Spleen (tissue), 11 donors: ENCODE results near the gene MLC1. TPM values are rescaled to one million over a fixed set of nuclear protein-coding genes. Genes with fewer than 3 reads are reported as not detected.

ENCODE experiments used
- DNase-seq: peaks from one replicate; pipeline ENCODE4 v3.0.0-alpha.2; 2020
- H3K27ac ChIP-seq, 8 donors: fragments of 200-600 bp; sonication (generic) in 7 of 8; 1 replicate in 4 of 8; 2 replicates in 4 of 8; pipeline versions ENCODE4 v1.5.0 to v1.8.0; 2016 to 2021; ENCODE audit warnings: inconsistent platforms in 4 of 8, mild to moderate bottlenecking in 4 of 8, moderate library complexity in 1 of 8
- H3K27me3 ChIP-seq, 7 donors: fragments of 200-600 bp; sonication (generic) in 6 of 7; replicated peaks in 1 of 7; 1 replicate in 4 of 7; 2 replicates in 3 of 7; pipeline versions ENCODE4 v1.5.0 to v1.8.0; 2016 to 2021; ENCODE audit warnings: inconsistent platforms in 3 of 7, mild to moderate bottlenecking in 1 of 7
- H3K36me3 ChIP-seq, 6 donors: fragments of 200-600 bp; sonication (generic) in 5 of 6; 1 replicate in 4 of 6; 2 replicates in 2 of 6; pipeline versions ENCODE4 v1.5.0 to v1.8.0; 2016 to 2021; ENCODE audit warnings: inconsistent platforms in 2 of 6
- H3K4me1 ChIP-seq, 6 donors: fragments of 200-600 bp; sonication (generic) in 5 of 6; 1 replicate in 3 of 6; 2 replicates in 3 of 6; pipeline versions ENCODE4 v1.5.0 to v1.8.0; 2016 to 2021; ENCODE audit warnings: inconsistent platforms in 3 of 6
- H3K4me3 ChIP-seq, 8 donors: fragments of 200-600 bp; sonication (generic) in 7 of 8; 1 replicate in 4 of 8; 2 replicates in 4 of 8; pipeline versions ENCODE4 v1.5.0 to v1.8.0; 2016 to 2021; ENCODE audit warnings: inconsistent platforms in 4 of 8, mild to moderate bottlenecking in 4 of 8, moderate library complexity in 2 of 8
- H3K9me3 ChIP-seq, 8 donors: fragments of 200-600 bp; sonication (generic) in 7 of 8; 1 replicate in 4 of 8; 2 replicates in 4 of 8; pipeline versions ENCODE4 v1.5.0 to v1.8.0; 2016 to 2021; ENCODE audit warnings: inconsistent platforms in 4 of 8
- CTCF ChIP-seq, 11 experiments: fragments of 200-600 bp in 7 of 11; fragments of 450-650 bp in 4 of 11; sonication (generic) in 4 of 11; IDR thresholded peaks in 8 of 11; conservative IDR thresholded peaks in 3 of 11; 1 replicate in 7 of 11; 2 replicates in 4 of 11; pipeline versions ENCODE4 v1.4.0 to v1.8.0; 2016 to 2021; ENCODE audit warnings: antibody characterized with exemption in 11 of 11, inconsistent platforms in 4 of 11, mild to moderate bottlenecking in 1 of 11
- POLR2A ChIP-seq, 3 donors: fragments of 450-650 bp; IDR thresholded peaks; one replicate each; pipeline ENCODE4 v1.5.1; 2017; ENCODE audit warnings: antibody characterized with exemption in 3 of 3, mild to moderate bottlenecking in 1 of 3
- POLR2AphosphoS5 ChIP-seq, 3 donors: sonication (generic); formaldehyde crosslinking; IDR thresholded peaks; one replicate each; pipeline ENCODE4 v1.5.1; 2017; ENCODE audit warnings: antibody characterized with exemption in 3 of 3
- WGBS, 5 donors: extraction: QIAGEN DNeasy Blood & Tissue Kit in 3 of 5; methylation state at CpG; one replicate each; pipeline versions ENCODE4 v1.1.5 to v1.1.7; 2013 to 2018; 5-methylcytosine and 5-hydroxymethylcytosine counted together
- intact Hi-C: fragments of 100-400 bp; cut with DNase I; formaldehyde crosslinking; loops from one replicate; pipeline ENCODE4 v1.15.0; 2023; ENCODE audit warnings: low total_unique reads
- polyA plus RNA-seq, 3 donors: library from polyadenylated mRNA; stranded (reverse); fragments of 200-250 nt; gene quantifications; one replicate each; pipeline ENCODE4 v1.2.1, GENCODE V29; 2013
- total RNA-seq, 7 donors: library from RNA; depleted of rRNA in 3 of 7; stranded (reverse); fragments of >200 nt in 3 of 7; fragmentation: NEBNext Ultra II Directional in 4 of 7; extraction: Animal tissue kit (Norgen Biotek cat#: 25700) in 4 of 7; gene quantifications; one replicate each; pipeline versions ENCODE4 v1.1.0 to v1.2.1, GENCODE V29; 2016 to 2021
- donor health status: healthy with polysubstance abuse.
- donor health status: DM: no; HTN: no; CAD: no; lungs with moderate emphysema.
- donor health status: DM: no; HTN: no; CAD: no.
- donor health status: Bipolar disorder and iron deficiency.
- donor health status: healthy.
- donor health status: DM: no; HTN: no; CAD: no.
- donor health status: DM: yes; HTN: yes; CAD: no.

MLC1 gene
- total and polyA plus RNA-seq, 10 donors, result 0.17 to 4.4 (median 1.6) TPM

DNA sequence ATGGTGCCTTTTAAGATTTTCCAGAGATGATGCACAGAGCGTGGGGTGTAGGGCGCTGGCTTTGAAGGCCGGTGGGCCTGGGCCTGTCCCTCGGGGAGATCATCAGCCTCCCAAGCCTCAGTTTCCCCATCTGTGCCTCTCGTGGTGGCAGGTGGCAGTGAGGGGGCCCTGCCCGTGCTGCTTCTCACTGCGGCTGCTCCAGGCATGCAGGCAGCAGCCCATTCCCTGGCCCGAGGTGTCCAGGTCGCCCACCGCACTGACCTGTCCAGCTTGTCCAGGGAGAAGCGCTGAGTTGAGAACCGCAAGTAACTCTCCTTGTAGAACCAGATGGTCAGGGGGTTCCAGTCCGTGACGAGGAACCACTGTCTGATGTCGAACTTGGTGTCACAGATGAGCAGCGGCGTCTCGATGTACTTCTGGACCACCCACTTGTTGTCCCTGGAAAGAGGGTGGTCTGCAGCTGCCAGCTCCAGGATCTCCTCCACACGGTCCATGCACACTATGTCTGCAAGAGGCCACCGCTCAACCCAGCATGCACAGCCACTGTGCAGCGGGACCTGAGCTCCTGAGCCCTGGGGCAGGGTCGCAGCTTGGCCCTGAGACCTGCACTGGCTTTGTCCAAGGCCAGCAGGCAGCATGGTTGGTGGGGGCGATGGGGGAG lies 52.2 kb downstream of the MLC1 start:
- 85 to 90% (median 89%) methylated on average over 8 to 23 of the region's 23 CpGs for WGBS, 5 donors
- Histone ChIP-seq H3K9me3 (peaks cover 0 to 4% (median under 1%) of the 10 kb centered on the region in 8 donors), H3K36me3 (no peaks in the 10 kb centered on the region), H3K4me3 (no peak overlapping the region), H3K4me1 (peaks cover 0 to 24% (median 11%) of the 10 kb centered on the region in 6 donors), H3K27me3 (peaks cover 0 to 69% (median 29%) of the 10 kb centered on the region in 7 donors), H3K27ac (no peak overlapping the region)
- intact Hi-C loops, result loop anchor here (5.0 kb wide), 1 partner anchor 266 kb away; no protein-coding TSS in a partner anchor
- TF ChIP-seq POLR2AphosphoS5 (IDR thresholded peaks at IDR 0.05) (no peak), CTCF (IDR thresholded peaks at IDR 0.05 in 8 of 11, conservative IDR thresholded peaks at IDR 0.05 in 3 of 11) (no peak), POLR2A (IDR thresholded peaks at IDR 0.05) (no peak)
- peak; percentile 57 for DNase-seq

GRCh38 chr22:50032109-50032871 lies 52.9 kb downstream of the MLC1 start:
- Histone ChIP-seq H3K4me3 (no peak overlapping the region), H3K27me3 (peaks cover 0 to 75% (median 29%) of the 10 kb centered on the region in 7 donors), H3K27ac (no peak overlapping the region), H3K36me3 (no peaks in the 10 kb centered on the region), H3K9me3 (no peaks in the 10 kb centered on the region), H3K4me1 (peaks cover 0 to 30% (median 13%) of the 10 kb centered on the region in 6 donors)
- TF ChIP-seq POLR2AphosphoS5 (IDR thresholded peaks at IDR 0.05) (no peak), CTCF (IDR thresholded peaks at IDR 0.05 in 8 of 11, conservative IDR thresholded peaks at IDR 0.05 in 3 of 11) (no peak), POLR2A (IDR thresholded peaks at IDR 0.05) (no peak)
- DNase-seq, result peak; percentile 72
- 83 to 96% (median 84%) methylated on average over 15 to 24 of the region's 24 CpGs for WGBS, 5 donors
- intact Hi-C loops, result loop anchor here (5.0 kb wide), 1 partner anchor 265 kb away; no protein-coding TSS in a partner anchor

GRCh38 chr22:50031189-50032091 lies 53.8 kb downstream of the MLC1 start:
- TF ChIP-seq POLR2A (IDR thresholded peaks at IDR 0.05) (no peak), CTCF (IDR thresholded peaks at IDR 0.05 in 8 of 11, conservative IDR thresholded peaks at IDR 0.05 in 3 of 11) (no peak), POLR2AphosphoS5 (IDR thresholded peaks at IDR 0.05) (no peak)
- no peaks in the 10 kb centered on the region for H3K9me3 ChIP-seq
- H3K4me1 ChIP-seq, result peaks cover 0 to 30% (median 14%) of the 10 kb centered on the region in 6 donors
- no peak overlapping the region for H3K27ac ChIP-seq
- H3K4me3 ChIP-seq, result no peak overlapping the region
- H3K27me3 ChIP-seq, result peaks cover 0 to 75% (median 29%) of the 10 kb centered on the region in 7 donors
- WGBS, 5 donors, result 86 to 94% (median 90%) methylated on average over 19 to 49 of the region's 49 CpGs
- H3K36me3 ChIP-seq, result no peaks in the 10 kb centered on the region
- DNase-seq, result peak; percentile 77
- intact Hi-C loops, result loop anchor here (2.0 to 5.0 kb wide), 2 partner anchors 103 to 264 kb away; no protein-coding TSS in a partner anchor
